Endothelial cell of umbilical vein (primary cell): ENCODE measurements around the gene TBC1D9B. TPM values are rescaled to one million over a fixed set of nuclear protein-coding genes. Genes with fewer than 3 reads are reported as not detected.

Experiments
- BruUV-seq: library from RNA; stranded (reverse); fragments of 400-500 nt; replicated peaks from 2 replicates; lab custom pipeline; 2021; lab: Mats Ljungman, UMichigan
- CTCF ChIA-PET: fragments of 300-600, 350-600 bp; sonication (Branson Sonifier 250); formaldehyde crosslinking; loops from one replicate; lab custom pipeline; 2021; ENCODE audit warnings: antibody characterized with exemption, inconsistent platforms; lab: Charles Lee
- POLR2A ChIA-PET: fragments of 300-600, 350-600 bp; sonication (Branson Sonifier 250); formaldehyde crosslinking; loops from one replicate; lab custom pipeline; 2021; ENCODE audit warnings: antibody characterized with exemption, inconsistent platforms; lab: Charles Lee
- DNase-seq: peaks from one replicate; pipeline ENCODE4 v3.0.0-alpha.2; 2011; ENCODE audit warnings: low read depth, low spot score
- FAIRE-seq: peaks from 2 replicates; lab custom pipeline; 2011; peaks lifted over from hg19 to GRCh38; lab: Jason Lieb, UNC
- H2AFZ ChIP-seq: 2 replicates; pipeline ENCODE4 v1.6.0; 2012; ENCODE audit warnings: low read depth, low read length, control low read depth, inconsistent platforms
- H3K27ac ChIP-seq: 2 replicates; pipeline ENCODE4 v1.5.1; 2011; ENCODE audit warnings: low read depth, mild to moderate bottlenecking, control low read depth, low read length, moderate library complexity; ENCODE audit not compliant: insufficient read depth
- H3K27me3 ChIP-seq, 2 experiments: 2 replicates each; pipeline versions ENCODE4 v1.6.0 to v1.6.1; 2011; ENCODE audit warnings: low read length in 2 of 2, mixed read lengths in 1 of 2; ENCODE audit not compliant: control insufficient read depth in 2 of 2, insufficient read depth in 2 of 2
- H3K36me3 ChIP-seq, 2 experiments: 2 replicates in 1 of 2; 3 replicates in 1 of 2; pipeline ENCODE4 v1.5.1; 2011; ENCODE audit warnings: low read length in 2 of 2, mild to moderate bottlenecking in 1 of 2, moderate library complexity in 1 of 2; ENCODE audit not compliant: control insufficient read depth in 2 of 2, insufficient read depth in 2 of 2; ENCODE audit errors: extremely low read depth in 1 of 2
- H3K4me1 ChIP-seq: 3 replicates; pipeline ENCODE4 v1.5.1; 2011; ENCODE audit warnings: mild to moderate bottlenecking, low read length; ENCODE audit not compliant: control insufficient read depth, insufficient read depth; ENCODE audit errors: extremely low read depth
- H3K4me2 ChIP-seq: 2 replicates; pipeline ENCODE4 v1.6.1; 2011; ENCODE audit warnings: low read length, control low read depth, mixed read lengths; ENCODE audit not compliant: insufficient read depth
- H3K4me3 ChIP-seq, 3 experiments: fragments of 200-600 bp in 1 of 3; sonication (generic), shearing (Covaris generic) in 1 of 3; replicated peaks in 1 of 3; 2 replicates each; pipeline ENCODE4 v1.5.1; 2011 to 2016; ENCODE audit warnings: control low read depth in 3 of 3, low read length in 3 of 3, mild to moderate bottlenecking in 2 of 3, inconsistent platforms in 1 of 3, low read depth in 1 of 3, moderate library complexity in 1 of 3; ENCODE audit not compliant: insufficient read depth in 1 of 3
- H3K79me2 ChIP-seq: 2 replicates; pipeline ENCODE4 v1.6.0; 2012; ENCODE audit warnings: low read length, inconsistent platforms; ENCODE audit not compliant: control insufficient read depth, insufficient read depth
- H3K9ac ChIP-seq: replicated peaks from 2 replicates; pipeline ENCODE3; 2011; ENCODE audit warnings: low read length, control low read depth; ENCODE audit not compliant: insufficient read depth; ENCODE audit errors: extremely low read depth
- H3K9me1 ChIP-seq: replicated peaks from 3 replicates; pipeline ENCODE4 v1.6.0; 2011; ENCODE audit warnings: mild to moderate bottlenecking, low read length; ENCODE audit not compliant: control insufficient read depth, insufficient read depth; ENCODE audit errors: extremely low read depth
- H3K9me3 ChIP-seq: replicated peaks from 2 replicates; pipeline ENCODE4 v1.5.1; 2012; ENCODE audit warnings: low read length, inconsistent platforms; ENCODE audit not compliant: control insufficient read depth, insufficient read depth
- H4K20me1 ChIP-seq: replicated peaks from 2 replicates; pipeline ENCODE3; 2011; ENCODE audit warnings: mild to moderate bottlenecking, low read length; ENCODE audit not compliant: control insufficient read depth, insufficient read depth; ENCODE audit errors: extremely low read depth
- EZH2 ChIP-seq: IDR thresholded peaks from 2 replicates; pipeline ENCODE4 v1.6.1; 2012; ENCODE audit warnings: borderline replicate concordance, low read depth, mild to moderate bottlenecking, moderate library complexity, low read length, inconsistent platforms; ENCODE audit not compliant: severe bottlenecking
- FOS ChIP-seq: IDR thresholded peaks from 2 replicates; pipeline ENCODE4 v1.6.1; 2011; ENCODE audit warnings: mild to moderate bottlenecking, low read length, moderate library complexity, borderline replicate concordance; ENCODE audit not compliant: insufficient read depth
- GATA2 ChIP-seq: IDR thresholded peaks from 2 replicates; pipeline ENCODE4 v1.7.0; 2011; ENCODE audit warnings: low read depth, mild to moderate bottlenecking, moderate library complexity, mixed read lengths, low read length; ENCODE audit not compliant: insufficient read length, insufficient read depth
- JUN ChIP-seq: IDR thresholded peaks from 2 replicates; pipeline ENCODE4 v1.6.1; 2011; ENCODE audit warnings: borderline replicate concordance, low read depth; ENCODE audit not compliant: insufficient read length, insufficient read depth
- MYC ChIP-seq: IDR thresholded peaks from one replicate; pipeline ENCODE4 v1.6.1; 2011; ENCODE audit warnings: mild to moderate bottlenecking, low read depth, low read length
- POLR2A ChIP-seq: IDR thresholded peaks from 2 replicates; pipeline ENCODE4 v1.6.1; 2012; ENCODE audit warnings: low read depth, mild to moderate bottlenecking, control low read depth, low read length
- POLR2AphosphoS5 ChIP-seq: IDR thresholded peaks from 2 replicates; pipeline ENCODE4 v1.6.1; 2012; ENCODE audit warnings: low read depth, mild to moderate bottlenecking, control low read depth, low read length, moderate library complexity; ENCODE audit not compliant: insufficient read depth
- dilution Hi-C: fragments of 300-500 bp; cut with MboI; formaldehyde crosslinking; loops from one replicate; pipeline ENCODE4 v1.15.0; 2019; ENCODE audit warnings: low sequenced_read_pairs; ENCODE audit not compliant: extremely low pct_ligation_motif_present
- intact Hi-C: fragments of 100-400 bp; cut with micrococcal nuclease; formaldehyde crosslinking; loops from one replicate; pipeline ENCODE4 v1.10.0; 2022
- polyA plus RNA-seq, 4 experiments: library from polyadenylated mRNA; depleted of rRNA in 3 of 4; stranded (reverse) in 3 of 4; unstranded in 1 of 4; fragments of >200 nt; gene quantifications; 2 replicates each; pipeline versions ENCODE4 v1.2.1 to v1.2.3, GENCODE V29; 2011 to 2012; ENCODE audit warnings: missing spikeins in 1 of 4
- total RNA-seq: library from RNA; stranded (reverse); gene quantifications from 2 replicates; pipeline ENCODE4 v1.2.3, GENCODE V29; 2021
- TF ChIP-seq, protein P1 (sequence below), 2 donors: IDR thresholded peaks; 1 replicate in 1 of 2; 2 replicates in 1 of 2; pipeline ENCODE4 v1.5.1; 2011; ENCODE audit warnings: low read length in 2 of 2, mild to moderate bottlenecking in 2 of 2, moderate library complexity in 2 of 2, control low read depth in 1 of 2, inconsistent platforms in 1 of 2, low read depth in 1 of 2; ENCODE audit not compliant: insufficient read depth in 1 of 2; ENCODE audit errors: extremely low read depth in 1 of 2
- TF ChIP-seq, protein P2 (sequence below): IDR thresholded peaks from 2 replicates; pipeline ENCODE4 v1.6.1; 2011; ENCODE audit not compliant: insufficient read depth, insufficient read length

The TBC1D9B gene
- total and polyA plus RNA-seq, 2 donors (not counting 3 experiments of a cell fraction or from before 2014, with no cell fraction given), result 82.8 to 150 TPM

DNA sequence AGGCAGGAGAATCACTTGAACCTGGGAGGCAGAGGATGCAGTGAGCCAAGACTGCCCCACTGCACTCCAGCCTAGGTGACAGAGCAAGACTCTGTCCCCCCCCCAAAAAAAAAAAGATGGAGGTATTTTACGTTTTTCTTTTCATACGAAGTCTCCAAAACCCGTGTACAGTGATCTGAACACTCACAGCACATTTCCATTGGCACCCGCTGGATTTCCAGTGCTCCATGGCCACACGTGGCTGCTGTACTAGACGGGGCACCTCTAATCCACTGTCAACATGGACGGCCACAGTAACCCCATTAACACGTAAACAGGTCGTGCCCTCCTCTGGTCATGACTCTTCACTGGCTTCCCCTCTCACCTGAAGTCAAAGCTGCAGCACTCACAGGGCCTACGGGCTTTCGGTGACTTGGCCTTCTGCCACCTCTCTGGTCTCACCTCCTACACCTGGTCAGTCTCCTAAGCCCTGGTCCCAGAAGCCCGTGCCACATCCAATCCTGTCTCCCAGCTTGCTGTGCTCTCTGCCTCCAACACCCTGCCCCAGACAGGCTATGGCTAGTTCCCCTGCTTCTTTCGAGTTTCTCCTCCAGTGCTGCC lies 22.1 kb downstream of the TBC1D9B start:
- Histone ChIP-seq H2AFZ (no peak overlapping the region), H3K9me3 (peaks cover 8% of the 10 kb centered on the region), H3K27me3 (no peaks in the 10 kb centered on the region), H3K79me2 (no peaks in the 10 kb centered on the region), H3K36me3 (peaks cover 20 to 46% of the 10 kb centered on the region in 2 experiments), H3K4me2 (no peak overlapping the region), H3K9me1 (no peaks in the 10 kb centered on the region), H3K4me1 (no peaks in the 10 kb centered on the region), H3K9ac (no peak overlapping the region), H4K20me1 (no peaks in the 10 kb centered on the region), H3K4me3 (no peak overlapping the region), H3K27ac (no peak overlapping the region)
- no TSS peak for BruUV-seq
- TF ChIP-seq, protein P1, sequence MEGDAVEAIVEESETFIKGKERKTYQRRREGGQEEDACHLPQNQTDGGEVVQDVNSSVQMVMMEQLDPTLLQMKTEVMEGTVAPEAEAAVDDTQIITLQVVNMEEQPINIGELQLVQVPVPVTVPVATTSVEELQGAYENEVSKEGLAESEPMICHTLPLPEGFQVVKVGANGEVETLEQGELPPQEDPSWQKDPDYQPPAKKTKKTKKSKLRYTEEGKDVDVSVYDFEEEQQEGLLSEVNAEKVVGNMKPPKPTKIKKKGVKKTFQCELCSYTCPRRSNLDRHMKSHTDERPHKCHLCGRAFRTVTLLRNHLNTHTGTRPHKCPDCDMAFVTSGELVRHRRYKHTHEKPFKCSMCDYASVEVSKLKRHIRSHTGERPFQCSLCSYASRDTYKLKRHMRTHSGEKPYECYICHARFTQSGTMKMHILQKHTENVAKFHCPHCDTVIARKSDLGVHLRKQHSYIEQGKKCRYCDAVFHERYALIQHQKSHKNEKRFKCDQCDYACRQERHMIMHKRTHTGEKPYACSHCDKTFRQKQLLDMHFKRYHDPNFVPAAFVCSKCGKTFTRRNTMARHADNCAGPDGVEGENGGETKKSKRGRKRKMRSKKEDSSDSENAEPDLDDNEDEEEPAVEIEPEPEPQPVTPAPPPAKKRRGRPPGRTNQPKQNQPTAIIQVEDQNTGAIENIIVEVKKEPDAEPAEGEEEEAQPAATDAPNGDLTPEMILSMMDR (IDR thresholded peaks at IDR 0.05; ENCODE audit: extremely low read depth in 1 of 2, insufficient read depth in 1 of 2, low read depth in 1 of 2, low read length in 2 of 2), result no peak
- TF ChIP-seq POLR2A, result no peak
- no peak for TF ChIP-seq FOS
- no peak for TF ChIP-seq GATA2
- TF ChIP-seq EZH2, result no peak
- no peak for TF ChIP-seq JUN
- TF ChIP-seq, protein P2, sequence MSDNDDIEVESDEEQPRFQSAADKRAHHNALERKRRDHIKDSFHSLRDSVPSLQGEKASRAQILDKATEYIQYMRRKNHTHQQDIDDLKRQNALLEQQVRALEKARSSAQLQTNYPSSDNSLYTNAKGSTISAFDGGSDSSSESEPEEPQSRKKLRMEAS, result no peak
- TF ChIP-seq POLR2AphosphoS5, result no peak
- TF ChIP-seq MYC, result no peak
- ChIA-PET CTCF (no interaction called here), POLR2A (no interaction called here)
- intact Hi-C loops (no loop called here), dilution Hi-C loops (no loop called here)
- FAIRE-seq, result no peak
- DNase-seq, result no peak
